HG03575 (cell line): ENCODE data around the gene DDX11.
"Not testable (repeated sequence)": the region's sequence is repeated elsewhere in the genome, so short reads cannot be mapped to it uniquely, and the experiment has no call there.

Source experiments
- ATAC-seq: cut with Tn5 transposase; IDR thresholded peaks from one replicate; pipeline ENCODE4 v1.9.1; 2021; ENCODE audit not compliant: unreplicated experiment, insufficient number of reproducible peaks, low FRiP score; ENCODE audit errors: extremely low read depth

The DDX11 gene

DNA sequence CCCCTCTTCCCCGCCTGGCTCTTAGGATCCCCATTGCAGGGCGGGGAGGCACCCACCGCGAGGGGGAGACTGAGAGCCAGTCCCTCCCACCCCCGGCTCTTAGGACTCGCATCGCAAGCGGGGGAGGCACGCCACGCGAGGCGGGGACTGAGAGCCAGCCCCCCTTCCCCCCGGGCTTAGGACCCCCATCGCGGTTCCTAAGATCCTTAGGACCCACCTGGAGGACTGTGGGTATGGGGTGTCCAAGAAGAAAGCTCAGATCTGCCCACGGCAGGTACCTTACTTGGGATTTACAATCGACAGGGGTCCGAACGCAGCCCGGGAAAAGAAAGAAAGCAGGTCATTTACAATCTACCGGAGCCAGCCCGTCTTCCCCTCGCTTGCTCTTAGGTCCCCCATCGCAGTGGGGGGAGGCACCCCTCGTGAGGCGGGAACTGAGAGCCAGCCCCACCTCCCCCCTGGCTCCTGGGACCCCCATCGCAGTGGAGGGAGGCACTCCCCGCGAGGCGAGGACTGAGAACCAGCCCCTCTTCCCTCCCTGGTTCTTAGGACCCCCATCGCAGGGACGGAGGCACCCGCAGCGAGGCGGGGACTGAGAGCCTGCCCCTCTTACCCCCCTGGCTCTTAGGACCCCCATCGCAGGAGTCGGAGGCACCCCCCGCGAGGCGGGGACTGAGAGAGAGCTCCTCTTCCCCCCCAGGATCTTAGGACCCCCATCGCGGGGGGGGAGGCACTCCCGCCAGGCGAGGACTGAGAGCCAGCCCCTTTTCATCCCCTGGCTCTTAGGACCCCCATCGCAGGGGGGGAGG, 43.7 kb downstream of the DDX11 start:
- no peak for ATAC-seq

DNA sequence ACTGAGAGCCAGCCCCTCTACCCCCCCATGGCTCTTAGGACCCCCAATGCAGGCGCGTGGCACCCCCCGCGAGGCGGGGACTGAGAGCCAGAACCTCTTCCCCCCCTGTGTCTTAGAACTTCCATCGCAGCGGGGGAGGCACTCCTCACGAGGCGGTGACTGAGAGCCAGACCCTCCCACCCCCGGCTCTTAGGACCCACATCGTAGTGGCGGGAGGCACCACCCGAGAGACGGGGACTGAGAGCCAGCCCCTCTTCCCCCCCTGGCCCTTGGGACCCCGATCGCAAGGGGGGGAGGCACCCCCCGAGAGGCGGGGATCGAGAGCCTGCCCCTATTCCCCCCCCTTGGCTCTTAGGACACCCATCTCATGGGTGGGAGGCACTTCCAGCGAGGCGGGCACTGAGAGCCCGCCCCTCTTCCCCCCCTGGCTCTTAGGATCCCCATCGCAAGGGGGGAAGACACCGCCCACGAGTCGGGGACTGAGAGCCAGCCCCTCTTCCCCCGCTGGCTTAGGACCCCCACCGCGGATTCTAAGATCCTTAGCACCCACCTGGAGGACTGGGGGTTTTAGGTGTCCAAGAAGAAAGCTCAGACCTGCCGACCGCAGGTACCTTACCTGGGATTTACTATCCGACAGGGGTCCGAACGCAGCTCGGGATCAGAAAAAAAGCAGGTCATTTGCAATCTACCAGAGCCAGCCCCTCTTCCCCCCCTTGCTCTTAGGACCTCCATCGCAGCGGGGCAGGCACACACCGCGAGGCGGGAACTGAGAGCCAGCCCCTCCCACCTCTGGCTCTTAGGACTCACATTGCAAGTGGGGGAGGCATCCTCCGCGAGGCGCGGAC, 44.9 kb downstream of the DDX11 start:
- no peak for ATAC-seq

DNA sequence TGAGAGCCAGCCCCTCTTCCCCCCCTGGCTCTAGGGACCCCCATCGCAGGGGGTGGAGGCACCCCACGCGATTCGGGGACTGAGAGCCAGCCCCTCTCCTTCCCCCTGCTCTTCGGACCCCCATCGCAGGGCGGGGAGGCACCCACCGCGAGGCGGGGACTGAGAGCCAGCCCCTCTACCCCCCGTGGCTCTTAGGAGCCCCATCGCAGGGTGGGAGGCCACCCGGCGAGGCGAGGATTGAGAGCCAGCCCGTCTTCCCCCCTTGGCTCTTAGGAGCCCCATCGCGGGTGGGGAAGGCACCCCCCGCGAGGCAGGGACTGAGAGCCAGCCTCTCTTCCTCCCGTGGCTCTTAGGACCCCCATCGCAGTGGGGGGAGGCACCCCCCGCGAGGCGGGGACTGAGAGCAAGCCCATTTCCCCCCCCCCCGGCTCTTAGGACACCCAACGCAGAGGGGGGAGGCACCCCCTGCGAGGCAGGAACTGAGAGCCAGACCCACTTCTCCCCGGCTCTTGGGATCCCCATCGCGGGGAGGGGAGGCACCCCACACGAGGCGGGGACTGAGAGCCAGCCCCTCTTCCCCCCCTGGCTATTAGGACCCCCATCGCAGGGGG, 45.6 kb downstream of the DDX11 start:
- ATAC-seq, result no peak

DNA sequence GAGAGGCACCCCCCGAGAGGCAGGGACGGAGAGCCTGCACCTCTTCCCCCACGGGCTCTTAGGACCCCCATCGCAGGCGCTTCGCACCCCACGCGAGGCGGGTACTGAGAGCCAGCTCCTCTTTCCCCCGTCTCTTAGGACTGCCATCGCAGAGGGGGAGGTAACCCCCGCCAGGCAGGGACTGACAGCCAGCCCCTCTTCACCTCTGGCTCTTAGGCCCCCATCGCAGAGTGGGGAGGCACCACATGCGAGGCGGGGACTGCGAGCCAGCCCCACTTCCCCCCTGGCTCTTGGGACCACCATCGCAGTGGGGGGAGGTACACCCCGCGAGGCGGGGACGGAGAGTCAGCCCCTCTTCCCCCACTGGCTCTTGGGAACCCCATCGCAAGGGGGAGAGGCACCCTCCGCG, 46.1 kb downstream of the DDX11 start:
- ATAC-seq, result no peak

DNA sequence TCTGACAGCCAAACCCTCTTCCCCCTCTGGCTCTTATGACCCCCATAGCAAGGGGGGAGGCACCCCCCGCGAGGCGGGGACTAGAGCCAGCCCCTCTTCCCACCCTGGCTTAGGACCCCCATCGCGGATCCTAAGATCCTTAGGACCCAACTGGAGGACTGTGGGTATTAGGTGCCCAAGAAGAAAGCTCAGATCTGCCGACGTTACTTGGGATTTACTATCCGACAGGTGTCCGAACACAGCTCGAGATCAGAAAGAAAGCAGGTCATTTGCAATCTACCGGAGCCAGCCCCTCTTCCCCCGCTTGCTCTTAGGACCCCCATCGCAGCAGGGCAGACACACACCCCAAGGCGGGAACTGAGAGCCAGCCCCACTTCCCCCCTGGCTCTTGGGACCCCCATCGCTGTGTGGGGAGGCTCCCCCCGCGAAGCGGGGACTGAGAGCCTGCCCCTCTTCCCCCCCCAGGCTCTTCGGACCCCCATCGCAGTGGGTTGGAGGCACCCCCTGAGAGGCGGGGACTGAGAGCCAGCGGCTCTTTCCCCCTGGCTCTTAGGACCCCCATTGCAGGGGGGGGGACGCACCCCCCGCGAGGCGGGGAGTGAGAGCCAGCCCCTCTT, 46.8 kb downstream of the DDX11 start:
- ATAC-seq, result no peak

DNA sequence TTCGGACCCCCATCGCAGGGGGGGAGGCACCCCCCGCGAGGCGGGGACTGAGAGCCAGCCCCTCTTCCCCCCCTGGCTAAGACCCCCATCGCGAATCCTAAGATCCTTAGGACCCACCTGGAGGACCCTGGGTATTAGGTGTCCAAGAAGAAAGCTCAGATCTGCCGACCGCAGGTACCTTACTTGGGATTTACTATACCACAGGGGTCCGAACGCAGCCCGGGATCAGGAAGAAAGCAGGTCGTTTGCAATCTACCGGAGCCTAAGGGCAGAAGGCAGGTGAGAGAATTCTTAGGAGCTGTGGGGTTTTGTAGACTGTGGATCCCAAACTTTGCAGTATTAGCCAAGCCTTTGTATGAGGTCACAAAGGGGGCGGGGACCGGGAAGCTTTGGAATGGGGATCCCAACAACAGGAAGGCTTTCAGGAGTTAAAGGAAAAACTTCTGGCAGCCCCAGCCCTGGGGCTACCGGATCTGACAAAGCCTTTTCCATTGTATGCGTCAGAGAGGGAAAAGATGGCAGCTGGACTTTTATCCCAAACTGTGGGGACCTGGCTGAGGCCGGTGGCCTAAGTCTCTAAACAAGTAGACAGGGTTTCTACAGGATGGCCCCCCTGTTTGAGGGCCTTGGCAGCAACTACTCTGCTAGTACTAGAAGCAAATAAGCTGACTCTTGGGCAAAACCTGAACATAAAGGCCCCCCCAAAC, 47.5 kb downstream of the DDX11 start:
- not testable (repeated sequence) for ATAC-seq

DNA sequence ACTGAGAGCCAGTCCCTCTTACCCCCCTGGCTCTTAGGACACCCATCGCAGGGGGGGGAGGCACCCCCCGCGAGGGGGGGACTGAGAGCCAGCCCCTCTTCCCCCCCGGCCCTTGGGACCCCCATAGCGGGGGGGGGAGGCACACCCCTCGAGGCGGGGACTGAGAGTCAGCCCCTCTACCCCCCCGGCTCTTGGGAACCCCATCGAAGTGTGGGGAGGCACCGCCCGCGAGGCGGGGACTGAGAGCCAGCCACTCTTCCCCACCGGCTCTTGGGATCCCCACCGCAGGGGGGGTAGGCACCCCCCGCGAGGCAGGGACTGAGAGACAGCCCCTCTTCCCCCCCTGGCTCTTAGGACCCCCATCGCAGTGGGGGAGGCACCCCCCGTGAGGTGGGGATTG, 48.8 kb downstream of the DDX11 start:
- no peak for ATAC-seq

DNA sequence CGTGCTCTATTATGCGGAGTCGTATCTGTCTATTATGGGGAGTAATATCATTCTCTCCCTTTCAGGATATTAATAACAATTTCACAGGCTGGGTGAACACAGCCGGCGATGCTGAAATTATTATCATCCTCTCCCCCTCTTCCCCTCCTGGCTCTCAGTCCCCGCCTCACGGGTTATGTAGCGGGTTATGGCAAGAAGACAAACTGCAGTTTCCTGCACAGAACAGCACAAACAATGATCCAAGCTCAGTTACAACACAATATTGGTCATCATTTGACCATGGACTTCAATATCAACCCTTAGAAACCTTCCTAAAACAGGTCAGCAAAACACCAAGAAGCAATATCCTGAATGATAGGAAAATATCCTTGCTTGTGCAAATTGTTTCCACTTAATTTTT, 50.5 kb downstream of the DDX11 start:
- not testable (repeated sequence) for ATAC-seq

DNA sequence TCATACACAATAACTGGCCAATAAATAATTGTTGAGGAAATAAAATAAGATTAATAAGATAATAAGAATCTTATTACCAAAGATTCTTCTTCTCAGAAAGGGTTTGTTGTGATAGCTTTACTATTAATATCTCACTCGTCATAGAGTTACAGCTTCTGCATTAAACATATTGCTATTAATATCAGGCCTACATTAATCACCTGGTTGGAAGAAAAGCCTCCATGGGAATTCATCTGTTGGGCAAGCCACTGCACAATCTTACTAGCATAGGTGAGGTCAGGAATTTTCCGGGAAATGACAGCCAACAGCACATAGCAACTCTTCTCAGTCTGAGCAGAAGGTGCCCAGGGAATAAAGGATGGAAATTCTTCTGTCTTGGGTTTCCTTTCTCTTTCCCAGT, 51.5 kb downstream of the DDX11 start:
- ATAC-seq, result not testable (repeated sequence)

DNA sequence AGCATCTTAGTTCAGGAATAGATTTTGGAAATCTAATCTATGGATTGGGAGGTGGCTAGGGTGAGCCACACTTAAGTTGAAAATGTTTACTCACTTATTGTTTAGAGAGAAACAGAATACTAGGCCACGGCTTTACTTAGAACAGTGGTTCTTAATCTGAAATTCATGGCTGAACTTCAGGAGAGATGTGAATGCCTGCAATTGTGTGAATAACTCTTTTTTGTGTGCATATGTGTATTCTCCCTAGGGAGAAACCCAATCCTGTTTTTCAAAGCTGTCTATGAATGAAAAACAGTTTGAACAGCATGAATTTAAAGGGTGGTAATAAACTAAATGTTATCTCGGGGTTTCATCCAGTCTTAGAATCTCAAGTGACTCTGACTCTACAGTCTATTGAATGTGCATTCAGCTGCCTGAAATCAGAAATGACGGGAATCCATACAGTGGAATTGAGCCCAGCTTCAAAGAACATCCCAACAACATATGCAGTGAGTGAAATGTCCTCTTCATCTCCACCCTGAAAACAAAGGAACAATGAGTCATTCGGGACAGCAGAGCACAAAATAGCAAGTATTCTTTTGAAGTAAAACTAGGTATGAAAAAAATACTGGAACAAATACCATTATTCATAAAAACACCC, 53.7 kb downstream of the DDX11 start:
- not testable (repeated sequence) for ATAC-seq

DNA sequence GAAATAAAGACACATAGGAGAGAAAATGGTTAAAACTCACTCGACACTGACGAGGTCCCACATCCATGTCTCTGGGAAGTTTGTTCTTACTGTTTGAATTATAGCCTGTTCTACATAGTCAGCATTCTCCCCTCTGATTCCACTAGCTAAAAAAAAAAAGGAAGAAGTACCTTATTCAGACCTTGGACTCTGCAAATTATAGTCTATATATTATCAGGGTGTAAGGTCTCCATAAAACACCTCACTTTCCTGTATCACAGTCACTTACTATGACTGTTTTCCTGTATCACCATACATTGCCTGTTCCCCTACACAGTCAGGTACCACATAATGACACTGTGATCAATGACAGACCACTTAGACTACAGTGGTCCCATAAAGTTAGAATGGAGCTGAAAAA, 62.9 kb downstream of the DDX11 start:
- not testable (repeated sequence) for ATAC-seq

DNA sequence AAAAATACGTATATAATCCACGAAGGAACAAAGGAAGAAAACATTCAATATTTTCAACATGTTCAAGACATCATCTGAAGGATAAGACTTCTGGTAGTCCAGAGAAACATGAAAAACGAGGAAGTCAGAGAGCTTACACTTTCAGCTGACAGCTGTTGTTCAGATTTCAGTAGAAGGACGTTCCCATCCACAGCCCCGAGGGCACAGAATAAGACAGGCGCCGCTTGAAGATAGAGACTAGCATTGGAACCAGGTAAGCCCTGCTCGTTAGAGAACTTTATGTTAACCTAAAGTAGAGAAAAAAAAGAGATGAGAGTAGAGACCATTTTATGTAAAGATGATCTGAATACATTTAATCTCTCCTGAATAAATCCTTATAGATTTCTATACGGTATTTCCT, 71.1 kb downstream of the DDX11 start:
- not testable (repeated sequence) for ATAC-seq

DNA sequence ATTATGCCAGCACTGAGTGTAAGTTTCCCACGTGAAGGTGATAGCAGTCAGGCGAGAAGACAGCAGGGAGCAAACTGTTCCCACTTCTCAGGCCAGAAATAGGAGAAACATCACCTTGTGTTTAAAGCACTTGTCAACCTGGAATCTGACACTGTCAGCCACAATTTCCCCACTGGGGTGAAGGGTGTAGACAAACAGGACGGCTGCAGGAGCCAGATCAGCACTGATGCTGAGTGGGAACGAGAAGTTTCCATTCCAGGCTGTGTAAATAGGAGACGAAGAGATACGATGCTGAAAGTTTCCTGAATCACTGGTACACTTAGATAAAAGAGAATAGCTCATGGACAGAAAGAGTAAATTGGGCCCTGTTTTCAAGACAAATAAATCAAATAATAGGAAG, 71.6 kb downstream of the DDX11 start:
- not testable (repeated sequence) for ATAC-seq

DNA sequence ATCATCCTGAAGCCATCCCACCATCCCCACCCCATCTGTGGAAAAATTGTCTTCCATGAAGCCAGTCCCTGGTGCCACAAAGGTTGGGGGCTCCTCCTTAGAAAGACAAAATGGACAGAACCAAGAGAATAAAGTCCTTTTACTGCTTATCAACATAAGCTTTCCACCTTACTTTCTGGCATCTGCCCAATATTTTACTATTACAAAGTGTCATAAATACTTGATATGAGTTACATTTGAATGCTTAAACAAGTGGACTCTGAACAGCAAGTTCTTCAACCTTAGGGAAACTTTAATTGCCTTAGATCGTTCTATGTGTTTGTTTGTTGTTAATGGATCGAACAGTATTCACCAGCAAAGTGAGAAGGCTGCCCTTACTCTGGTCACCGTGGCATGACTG, 73.8 kb downstream of the DDX11 start:
- ATAC-seq, result not testable (repeated sequence)

DNA sequence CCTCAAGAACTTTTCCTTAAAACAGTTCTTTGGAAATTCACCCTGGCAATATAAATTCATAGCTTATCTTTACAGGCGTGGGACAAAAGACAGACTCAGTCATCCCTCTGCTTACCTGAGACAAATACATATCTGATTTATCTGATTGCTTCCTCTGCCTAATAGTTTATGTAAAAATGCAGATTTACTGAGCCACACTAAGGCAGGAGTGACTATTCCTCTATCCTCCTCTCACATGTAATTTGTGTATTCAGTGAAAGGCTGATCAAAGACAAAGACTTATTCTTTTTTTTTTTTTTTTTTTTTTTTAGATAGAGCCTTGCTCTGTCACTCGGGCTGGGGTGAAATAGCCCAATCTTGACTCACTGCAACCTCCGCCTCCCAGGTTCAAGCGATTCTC, 77.1 kb downstream of the DDX11 start:
- not testable (repeated sequence) for ATAC-seq
